ENCODE data around the gene MANEA.

MANEA gene

DNA sequence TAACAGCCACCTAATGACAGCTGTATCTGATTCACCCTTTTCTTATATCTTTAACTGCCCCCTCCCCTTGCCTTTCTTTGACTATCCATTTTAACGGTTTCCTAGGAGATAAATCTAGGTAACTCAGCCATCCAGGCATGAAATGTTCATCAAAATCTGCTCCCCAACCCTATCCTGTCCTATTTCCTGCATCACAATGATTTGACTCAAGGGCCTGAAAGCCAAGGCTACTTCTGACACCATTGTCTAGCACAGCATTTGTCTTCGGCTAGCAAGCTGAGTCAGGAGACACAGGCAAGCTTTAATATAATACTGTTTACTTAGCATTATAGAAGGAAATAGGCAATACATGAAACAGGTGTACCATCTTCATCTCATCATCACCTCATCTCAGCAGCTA is 31.6 kb upstream of the MANEA start:
- no peak overlapping the region for H3K4me3 ChIP-seq (ENCODE audit: low read length, poor library complexity, severe bottlenecking)
- TF ChIP-seq, protein P1, sequence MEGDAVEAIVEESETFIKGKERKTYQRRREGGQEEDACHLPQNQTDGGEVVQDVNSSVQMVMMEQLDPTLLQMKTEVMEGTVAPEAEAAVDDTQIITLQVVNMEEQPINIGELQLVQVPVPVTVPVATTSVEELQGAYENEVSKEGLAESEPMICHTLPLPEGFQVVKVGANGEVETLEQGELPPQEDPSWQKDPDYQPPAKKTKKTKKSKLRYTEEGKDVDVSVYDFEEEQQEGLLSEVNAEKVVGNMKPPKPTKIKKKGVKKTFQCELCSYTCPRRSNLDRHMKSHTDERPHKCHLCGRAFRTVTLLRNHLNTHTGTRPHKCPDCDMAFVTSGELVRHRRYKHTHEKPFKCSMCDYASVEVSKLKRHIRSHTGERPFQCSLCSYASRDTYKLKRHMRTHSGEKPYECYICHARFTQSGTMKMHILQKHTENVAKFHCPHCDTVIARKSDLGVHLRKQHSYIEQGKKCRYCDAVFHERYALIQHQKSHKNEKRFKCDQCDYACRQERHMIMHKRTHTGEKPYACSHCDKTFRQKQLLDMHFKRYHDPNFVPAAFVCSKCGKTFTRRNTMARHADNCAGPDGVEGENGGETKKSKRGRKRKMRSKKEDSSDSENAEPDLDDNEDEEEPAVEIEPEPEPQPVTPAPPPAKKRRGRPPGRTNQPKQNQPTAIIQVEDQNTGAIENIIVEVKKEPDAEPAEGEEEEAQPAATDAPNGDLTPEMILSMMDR (conservative IDR thresholded peaks at IDR 0.05; ENCODE audit: low read length), result no peak
- no peak for TF ChIP-seq EZH2phosphoT487 (IDR thresholded peaks at IDR 0.05; ENCODE audit: borderline replicate concordance)
- no peaks in the 10 kb centered on the region for H3K9me3 ChIP-seq (ENCODE audit: insufficient read depth, low read depth, low read length)
- no peaks in the 10 kb centered on the region for H4K20me1 ChIP-seq (ENCODE audit: insufficient read depth, low read length, poor library complexity, severe bottlenecking)
- H3K9ac ChIP-seq (ENCODE audit: low read depth, low read length, poor library complexity, severe bottlenecking), result no peak overlapping the region
- no peaks in the 10 kb centered on the region for H3K79me2 ChIP-seq (ENCODE audit: insufficient read depth, low read length)
- no peaks in the 10 kb centered on the region for H3K27me3 ChIP-seq (ENCODE audit: insufficient read depth, low read length, poor library complexity, severe bottlenecking)
- H2AFZ ChIP-seq (ENCODE audit: low read length), result no peak overlapping the region
- H3K9me2 ChIP-seq (replicated peaks; ENCODE audit: low read depth, low read length), result no peaks in the 10 kb centered on the region
- H3K4me2 ChIP-seq (ENCODE audit: low read depth, low read length, poor library complexity, severe bottlenecking), result no peak overlapping the region
- H3K4me1 ChIP-seq (ENCODE audit: insufficient read depth, low read length, poor library complexity, severe bottlenecking), result no peaks in the 10 kb centered on the region
- no peaks in the 10 kb centered on the region for H3K36me3 ChIP-seq (ENCODE audit: insufficient read depth, low read length)
- H3F3A ChIP-seq (ENCODE audit: low read depth), result no peaks in the 10 kb centered on the region

DNA sequence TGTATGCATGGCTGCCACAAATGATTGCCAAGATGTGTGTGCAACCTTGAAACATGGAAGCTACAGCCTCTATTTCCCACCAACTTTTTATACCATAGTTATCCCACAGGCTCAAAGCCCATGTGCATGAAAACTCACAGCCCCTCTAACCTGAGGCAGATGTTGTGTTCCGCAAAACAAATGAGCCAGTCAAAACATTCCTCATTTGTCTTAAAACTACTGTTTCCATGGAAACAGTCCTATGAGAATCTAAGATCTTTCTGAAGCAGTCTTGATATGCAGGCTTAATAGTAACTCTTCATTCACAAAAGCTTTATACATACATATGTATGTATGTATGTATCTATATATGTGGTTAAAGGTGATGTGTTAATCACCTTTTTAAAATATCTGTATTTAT is 31.2 kb upstream of the MANEA start:
- no peak for TF ChIP-seq EZH2phosphoT487 (IDR thresholded peaks at IDR 0.05; ENCODE audit: borderline replicate concordance)
- TF ChIP-seq, protein P1 (conservative IDR thresholded peaks at IDR 0.05; ENCODE audit: low read length), result no peak
- H3K4me2 ChIP-seq (ENCODE audit: low read depth, low read length, poor library complexity, severe bottlenecking), result no peak overlapping the region
- no peaks in the 10 kb centered on the region for H3K9me2 ChIP-seq (replicated peaks; ENCODE audit: low read depth, low read length)
- H3K9ac ChIP-seq (ENCODE audit: low read depth, low read length, poor library complexity, severe bottlenecking), result no peak overlapping the region
- no peaks in the 10 kb centered on the region for H3K9me3 ChIP-seq (ENCODE audit: insufficient read depth, low read depth, low read length)
- H3F3A ChIP-seq (ENCODE audit: low read depth), result no peaks in the 10 kb centered on the region
- H4K20me1 ChIP-seq (ENCODE audit: insufficient read depth, low read length, poor library complexity, severe bottlenecking), result no peaks in the 10 kb centered on the region
- H3K79me2 ChIP-seq (ENCODE audit: insufficient read depth, low read length), result no peaks in the 10 kb centered on the region
- no peaks in the 10 kb centered on the region for H3K36me3 ChIP-seq (ENCODE audit: insufficient read depth, low read length)
- no peaks in the 10 kb centered on the region for H3K4me1 ChIP-seq (ENCODE audit: insufficient read depth, low read length, poor library complexity, severe bottlenecking)
- no peak overlapping the region for H3K4me3 ChIP-seq (ENCODE audit: low read length, poor library complexity, severe bottlenecking)
- H3K27me3 ChIP-seq (ENCODE audit: insufficient read depth, low read length, poor library complexity, severe bottlenecking), result no peaks in the 10 kb centered on the region
- no peak overlapping the region for H2AFZ ChIP-seq (ENCODE audit: low read length)

DNA sequence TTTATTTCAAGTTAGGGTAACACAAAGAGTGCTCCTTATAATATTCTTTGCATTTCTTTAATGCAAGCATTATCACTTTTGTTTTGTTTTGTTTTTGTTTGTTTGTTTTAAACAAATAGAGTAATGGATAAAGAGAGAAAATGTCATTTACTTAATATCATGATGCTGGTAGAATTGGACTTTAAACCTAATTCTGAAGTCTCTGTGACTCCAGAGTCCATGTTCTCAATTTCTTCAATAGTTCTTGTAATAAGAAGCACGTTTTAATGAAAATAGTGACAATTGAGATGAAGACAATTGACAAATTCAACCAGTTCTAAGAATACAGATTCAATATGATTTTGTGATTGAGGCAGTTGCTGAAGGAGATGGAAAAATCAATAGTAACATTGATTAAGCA is 30.3 kb upstream of the MANEA start:
- Histone ChIP-seq H3K4me3 (ENCODE audit: low read length, poor library complexity, severe bottlenecking) (no peak overlapping the region), H3F3A (ENCODE audit: low read depth) (no peaks in the 10 kb centered on the region), H3K9me3 (ENCODE audit: insufficient read depth, low read depth, low read length) (no peaks in the 10 kb centered on the region), H3K9ac (ENCODE audit: low read depth, low read length, poor library complexity, severe bottlenecking) (no peak overlapping the region), H3K4me2 (ENCODE audit: low read depth, low read length, poor library complexity, severe bottlenecking) (no peak overlapping the region), H4K20me1 (ENCODE audit: insufficient read depth, low read length, poor library complexity, severe bottlenecking) (no peaks in the 10 kb centered on the region), H3K9me2 (replicated peaks; ENCODE audit: low read depth, low read length) (no peaks in the 10 kb centered on the region), H3K4me1 (ENCODE audit: insufficient read depth, low read length, poor library complexity, severe bottlenecking) (no peaks in the 10 kb centered on the region), H2AFZ (ENCODE audit: low read length) (no peak overlapping the region), H3K36me3 (ENCODE audit: insufficient read depth, low read length) (no peaks in the 10 kb centered on the region), H3K79me2 (ENCODE audit: insufficient read depth, low read length) (no peaks in the 10 kb centered on the region), H3K27me3 (ENCODE audit: insufficient read depth, low read length, poor library complexity, severe bottlenecking) (no peaks in the 10 kb centered on the region)
- no peak for TF ChIP-seq EZH2phosphoT487 (IDR thresholded peaks at IDR 0.05; ENCODE audit: borderline replicate concordance)
- TF ChIP-seq, protein P1 (conservative IDR thresholded peaks at IDR 0.05; ENCODE audit: low read length), result no peak
